ENCODE results near the gene MGLL. TPM values are rescaled to one million over a fixed set of nuclear protein-coding genes. Genes with fewer than 3 reads are reported as not detected.

The MGLL gene
- total RNA-seq, 4 donors from 2014 or later = 26.5 to 50.2 (median 43.8) TPM

DNA sequence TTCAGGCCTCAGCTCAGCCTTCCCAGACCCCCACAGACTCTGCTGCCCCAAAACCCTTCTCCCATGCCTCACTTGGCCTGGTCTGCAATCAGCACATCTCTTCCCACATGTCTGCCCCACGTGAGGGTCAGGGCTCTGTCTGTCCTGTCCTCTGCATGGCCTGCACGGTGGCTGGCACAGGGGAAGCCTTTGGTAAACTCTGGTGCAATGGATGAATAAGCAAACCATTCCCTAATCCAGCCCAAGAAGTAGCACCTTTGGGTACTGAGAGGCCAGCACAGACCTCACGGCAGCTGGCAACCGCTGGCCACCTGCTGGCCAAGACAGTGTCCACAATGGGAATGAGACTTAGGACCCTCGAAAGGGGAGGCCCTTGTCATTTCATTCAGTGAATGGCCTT, 121.9 kb downstream of the MGLL start:
- TF ChIP-seq, protein P1, sequence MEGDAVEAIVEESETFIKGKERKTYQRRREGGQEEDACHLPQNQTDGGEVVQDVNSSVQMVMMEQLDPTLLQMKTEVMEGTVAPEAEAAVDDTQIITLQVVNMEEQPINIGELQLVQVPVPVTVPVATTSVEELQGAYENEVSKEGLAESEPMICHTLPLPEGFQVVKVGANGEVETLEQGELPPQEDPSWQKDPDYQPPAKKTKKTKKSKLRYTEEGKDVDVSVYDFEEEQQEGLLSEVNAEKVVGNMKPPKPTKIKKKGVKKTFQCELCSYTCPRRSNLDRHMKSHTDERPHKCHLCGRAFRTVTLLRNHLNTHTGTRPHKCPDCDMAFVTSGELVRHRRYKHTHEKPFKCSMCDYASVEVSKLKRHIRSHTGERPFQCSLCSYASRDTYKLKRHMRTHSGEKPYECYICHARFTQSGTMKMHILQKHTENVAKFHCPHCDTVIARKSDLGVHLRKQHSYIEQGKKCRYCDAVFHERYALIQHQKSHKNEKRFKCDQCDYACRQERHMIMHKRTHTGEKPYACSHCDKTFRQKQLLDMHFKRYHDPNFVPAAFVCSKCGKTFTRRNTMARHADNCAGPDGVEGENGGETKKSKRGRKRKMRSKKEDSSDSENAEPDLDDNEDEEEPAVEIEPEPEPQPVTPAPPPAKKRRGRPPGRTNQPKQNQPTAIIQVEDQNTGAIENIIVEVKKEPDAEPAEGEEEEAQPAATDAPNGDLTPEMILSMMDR (IDR thresholded peaks at IDR 0.05 in 4 of 5, conservative IDR thresholded peaks at IDR 0.05 in 1 of 5) = no peak
- TF ChIP-seq POLR2A (IDR thresholded peaks at IDR 0.05) = no peak
- peaks cover 62 to 76% of the 10 kb centered on the region in 2 donors for H3K4me1 ChIP-seq
- H3K9me3 ChIP-seq = no peaks in the 10 kb centered on the region
- H3K27me3 ChIP-seq = no peaks in the 10 kb centered on the region
- H3K36me3 ChIP-seq = no peaks in the 10 kb centered on the region
- H3K27ac ChIP-seq = peak overlapping the region; percentile 88 to 96 (median 92)
- in situ Hi-C loops (cut with MboI; ENCODE audit: low sequenced_read_pairs in 4 of 4) = loop anchor here in 1 of 4 donors (5.0 kb wide), 1 partner anchor 47 kb away; no protein-coding TSS in a partner anchor
- H3K4me3 ChIP-seq = no peak overlapping the region
- intact Hi-C loops (cut with DNase I; ENCODE audit: low total_unique reads) = no loop called here
- no peak for DNase-seq
- ATAC-seq = no peak

DNA sequence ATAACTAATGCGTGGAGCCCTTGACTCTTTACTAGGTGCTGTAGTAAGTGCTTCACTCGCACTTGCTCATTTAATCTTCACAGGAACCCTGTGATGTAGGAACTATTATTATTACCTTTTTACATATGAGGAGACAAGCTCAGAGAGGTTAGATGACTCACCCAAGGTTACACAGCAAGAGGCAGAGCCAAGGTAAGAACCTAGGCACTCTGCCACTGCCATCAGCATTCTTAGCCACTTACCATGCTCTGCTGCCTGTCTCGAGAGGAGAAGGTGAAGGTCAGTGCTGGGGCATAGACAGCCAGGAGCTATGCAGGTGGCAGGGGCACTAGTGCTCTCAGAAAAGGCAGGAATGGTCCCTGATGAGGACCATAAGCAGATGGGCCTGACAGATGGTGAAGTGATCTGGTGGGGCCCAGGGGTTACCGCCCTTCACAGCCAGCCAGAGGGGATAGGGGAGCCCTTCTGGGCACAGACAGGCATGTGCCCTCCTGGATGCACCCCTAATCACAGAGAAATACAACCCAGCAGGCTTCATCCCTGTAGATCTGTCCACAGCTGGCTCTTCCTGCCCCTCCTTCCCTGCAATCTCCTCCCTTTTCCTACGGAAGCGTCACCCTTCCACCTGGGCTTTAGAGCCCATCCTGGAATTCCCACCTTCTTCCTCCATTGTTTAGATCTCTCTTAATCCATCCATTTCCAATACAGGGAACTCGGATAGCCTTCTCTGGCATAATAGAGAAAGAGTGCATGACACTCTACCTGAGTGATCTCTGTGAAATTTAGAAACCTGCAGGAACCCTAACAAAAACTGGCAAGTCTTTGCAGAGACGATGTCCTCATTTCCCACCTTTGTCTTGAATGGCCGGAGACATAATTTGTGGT, 122.7 kb downstream of the MGLL start:
- ATAC-seq (no peak), DNase-seq (no peak)
- TF ChIP-seq, protein P1 (IDR thresholded peaks at IDR 0.05 in 4 of 5, conservative IDR thresholded peaks at IDR 0.05 in 1 of 5) = no peak
- TF ChIP-seq POLR2A (IDR thresholded peaks at IDR 0.05) = no peak
- in situ Hi-C loops (cut with MboI; ENCODE audit: low sequenced_read_pairs in 4 of 4) = loop anchor here in 1 of 4 donors (5.0 kb wide), 1 partner anchor 48 kb away; no protein-coding TSS in a partner anchor
- no peaks in the 10 kb centered on the region for H3K27me3 ChIP-seq
- H3K27ac ChIP-seq = peak overlapping the region; percentile 88 to 96 (median 92)
- H3K4me1 ChIP-seq = peaks cover 62 to 77% of the 10 kb centered on the region in 2 donors
- no peaks in the 10 kb centered on the region for H3K36me3 ChIP-seq
- intact Hi-C loops (cut with DNase I; ENCODE audit: low total_unique reads) = loop anchor here (5.0 kb wide), 1 partner anchor 63 kb away; no protein-coding TSS in a partner anchor
- H3K4me3 ChIP-seq = no peak overlapping the region
- H3K9me3 ChIP-seq = no peaks in the 10 kb centered on the region

DNA sequence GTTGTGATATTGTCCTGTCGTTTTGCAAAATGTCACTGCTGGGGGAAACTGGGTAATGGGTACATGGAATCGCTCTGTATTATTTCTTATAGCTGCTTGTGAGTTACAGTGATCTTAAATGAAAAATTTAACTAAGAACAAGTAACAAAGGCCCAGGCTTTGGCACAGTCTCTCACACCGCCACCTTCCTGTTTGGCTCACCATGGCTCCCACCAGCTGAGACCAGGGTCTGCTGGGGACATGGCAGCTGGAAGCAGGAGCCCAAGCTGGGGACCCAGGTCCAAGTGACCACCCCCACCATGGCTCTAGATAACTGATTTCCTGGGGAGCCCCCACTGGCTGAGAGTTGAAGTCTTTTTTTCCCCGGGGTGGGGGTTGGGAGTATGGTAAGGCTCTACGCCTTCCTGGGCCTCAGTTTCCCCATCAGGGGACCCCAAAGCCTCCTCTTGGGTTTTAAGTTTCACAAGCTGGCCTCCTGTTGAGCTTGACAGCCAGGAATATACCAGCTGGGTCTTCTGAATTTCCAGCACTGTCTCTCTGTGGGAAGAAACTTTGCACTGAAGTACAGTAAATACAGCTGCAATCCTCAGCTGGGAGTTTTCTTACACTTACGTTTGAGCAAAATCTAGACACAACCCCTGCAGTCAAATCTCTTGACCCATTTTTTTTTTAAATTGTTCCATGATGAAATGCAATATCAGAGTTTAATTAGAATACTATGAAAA, 123.5 kb downstream of the MGLL start:
- DNase-seq (no peak), ATAC-seq (no peak)
- in situ Hi-C loops (cut with MboI; ENCODE audit: low sequenced_read_pairs in 4 of 4) (no loop called here), intact Hi-C loops (cut with DNase I; ENCODE audit: low total_unique reads) (loop anchor here (5.0 kb wide), 1 partner anchor 63 kb away; no protein-coding TSS in a partner anchor)
- Histone ChIP-seq H3K27ac (peak overlapping the region; percentile 88 to 96 (median 92)), H3K27me3 (no peaks in the 10 kb centered on the region), H3K36me3 (no peaks in the 10 kb centered on the region), H3K9me3 (no peaks in the 10 kb centered on the region), H3K4me1 (peaks cover 62 to 80% of the 10 kb centered on the region in 2 donors), H3K4me3 (no peak overlapping the region)
- TF ChIP-seq, protein P1 (IDR thresholded peaks at IDR 0.05 in 4 of 5, conservative IDR thresholded peaks at IDR 0.05 in 1 of 5) = no peak
- no peak for TF ChIP-seq POLR2A (IDR thresholded peaks at IDR 0.05)

DNA sequence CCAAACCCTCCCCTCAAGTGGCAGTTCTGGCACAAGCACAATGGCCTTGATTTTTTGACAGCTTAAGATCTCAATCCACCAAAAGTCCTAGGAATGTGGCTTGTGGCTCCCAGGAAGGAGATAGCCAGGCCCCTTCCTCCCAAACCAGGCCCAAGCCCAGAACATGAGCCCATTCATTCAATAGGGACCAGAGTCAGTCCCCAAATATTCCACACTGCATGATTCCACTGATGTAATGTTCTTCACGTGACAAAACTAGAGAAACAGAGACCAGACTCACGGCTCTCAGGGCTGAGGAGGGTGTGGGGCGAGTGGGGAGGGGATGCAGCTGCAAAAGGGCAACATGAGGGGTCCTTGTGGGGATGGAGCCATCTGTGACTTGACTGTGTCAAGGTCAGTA, 124.0 kb downstream of the MGLL start:
- H3K27me3 ChIP-seq = no peaks in the 10 kb centered on the region
- H3K4me3 ChIP-seq = peak overlapping the region in 3 of 4 donors; percentile 48 to 70 (median 51)
- DNase-seq (no peak), ATAC-seq (no peak)
- intact Hi-C loops (cut with DNase I; ENCODE audit: low total_unique reads) = loop anchor here (5.0 kb wide), 1 partner anchor 64 kb away; no protein-coding TSS in a partner anchor
- H3K4me1 ChIP-seq = peaks cover 62 to 77% of the 10 kb centered on the region in 2 donors
- H3K9me3 ChIP-seq = no peaks in the 10 kb centered on the region
- in situ Hi-C loops (cut with MboI; ENCODE audit: low sequenced_read_pairs in 4 of 4) = no loop called here
- no peaks in the 10 kb centered on the region for H3K36me3 ChIP-seq
- peak overlapping the region; percentile 88 to 96 (median 92) for H3K27ac ChIP-seq
- TF ChIP-seq POLR2A (IDR thresholded peaks at IDR 0.05) = no peak
- TF ChIP-seq, protein P1 (IDR thresholded peaks at IDR 0.05 in 4 of 5, conservative IDR thresholded peaks at IDR 0.05 in 1 of 5) = no peak

Data from gastrocnemius medialis (tissue), 4 donors.